ENCODE data around the gene RAD51D.

DNA sequence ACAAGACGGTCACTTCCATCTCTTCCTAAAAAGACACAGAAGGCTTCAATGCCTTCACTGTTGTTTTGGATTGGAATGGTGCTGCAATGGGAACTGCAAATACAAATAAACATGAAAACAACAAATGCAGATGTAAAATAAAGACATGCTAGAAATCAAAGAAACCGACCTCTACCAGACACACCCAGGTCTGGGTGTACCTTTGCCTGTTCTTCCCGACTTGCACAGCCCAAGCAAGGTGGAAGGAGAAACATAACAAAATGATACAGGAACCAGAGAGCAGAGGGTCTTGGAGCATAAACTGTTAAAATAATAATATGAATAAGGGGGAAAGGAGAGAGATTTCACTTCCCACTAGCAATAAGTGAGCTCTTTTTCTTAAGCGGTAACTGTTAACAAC lies 73.4 kb downstream of the RAD51D start:
- TF ChIP-seq, protein P1, sequence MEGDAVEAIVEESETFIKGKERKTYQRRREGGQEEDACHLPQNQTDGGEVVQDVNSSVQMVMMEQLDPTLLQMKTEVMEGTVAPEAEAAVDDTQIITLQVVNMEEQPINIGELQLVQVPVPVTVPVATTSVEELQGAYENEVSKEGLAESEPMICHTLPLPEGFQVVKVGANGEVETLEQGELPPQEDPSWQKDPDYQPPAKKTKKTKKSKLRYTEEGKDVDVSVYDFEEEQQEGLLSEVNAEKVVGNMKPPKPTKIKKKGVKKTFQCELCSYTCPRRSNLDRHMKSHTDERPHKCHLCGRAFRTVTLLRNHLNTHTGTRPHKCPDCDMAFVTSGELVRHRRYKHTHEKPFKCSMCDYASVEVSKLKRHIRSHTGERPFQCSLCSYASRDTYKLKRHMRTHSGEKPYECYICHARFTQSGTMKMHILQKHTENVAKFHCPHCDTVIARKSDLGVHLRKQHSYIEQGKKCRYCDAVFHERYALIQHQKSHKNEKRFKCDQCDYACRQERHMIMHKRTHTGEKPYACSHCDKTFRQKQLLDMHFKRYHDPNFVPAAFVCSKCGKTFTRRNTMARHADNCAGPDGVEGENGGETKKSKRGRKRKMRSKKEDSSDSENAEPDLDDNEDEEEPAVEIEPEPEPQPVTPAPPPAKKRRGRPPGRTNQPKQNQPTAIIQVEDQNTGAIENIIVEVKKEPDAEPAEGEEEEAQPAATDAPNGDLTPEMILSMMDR (conservative IDR thresholded peaks at IDR 0.05 in 1 of 2, IDR thresholded peaks at IDR 0.05 in 1 of 2; ENCODE audit: low read depth in 1 of 2, low read length in 2 of 2): no peak
- TF ChIP-seq EZH2 (IDR thresholded peaks at IDR 0.05; ENCODE audit: low read length, missing control alignments): no peak

All from fibroblast of lung (primary cell).